NB4 (cell line): ENCODE results near the gene STRIP1.

ENCODE experiments used
- MAX ChIP-seq: IDR thresholded peaks from 2 replicates; pipeline ENCODE4 v1.6.1; 2011; ENCODE audit warnings: low read depth, low read length
- MYC ChIP-seq: IDR thresholded peaks from 2 replicates; pipeline ENCODE4 v1.6.1; 2011; ENCODE audit warnings: low read depth, low read length
- POLR2A ChIP-seq: IDR thresholded peaks from 2 replicates; pipeline ENCODE4 v1.6.1; 2011; ENCODE audit warnings: mild to moderate bottlenecking; ENCODE audit not compliant: insufficient read length; ENCODE audit errors: extremely low read depth
- TF ChIP-seq, protein P1 (sequence below): IDR thresholded peaks from one replicate; pipeline ENCODE4 v1.5.1; 2012; ENCODE audit warnings: low read depth, low read length

DNA sequence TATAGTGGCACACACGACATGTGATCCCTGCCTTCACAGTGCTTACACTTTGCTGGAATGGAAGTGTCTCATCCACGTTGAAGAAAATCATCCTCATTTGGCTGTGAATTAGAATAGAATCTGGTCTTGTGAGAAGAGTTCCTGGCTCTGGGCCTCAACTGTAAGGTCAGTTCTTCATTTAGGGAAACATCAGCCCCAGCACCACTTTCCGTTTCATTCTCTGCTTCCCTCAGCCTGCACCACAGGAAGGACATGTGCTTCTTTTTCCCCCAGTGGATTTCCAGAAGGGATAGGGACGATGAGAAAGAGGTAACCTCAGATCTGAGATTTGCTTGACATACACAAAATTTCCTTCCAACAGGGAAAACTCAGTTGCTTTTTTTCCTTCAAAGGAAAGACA is 39.7 kb downstream of the STRIP1 start:
- TF ChIP-seq, protein P1, sequence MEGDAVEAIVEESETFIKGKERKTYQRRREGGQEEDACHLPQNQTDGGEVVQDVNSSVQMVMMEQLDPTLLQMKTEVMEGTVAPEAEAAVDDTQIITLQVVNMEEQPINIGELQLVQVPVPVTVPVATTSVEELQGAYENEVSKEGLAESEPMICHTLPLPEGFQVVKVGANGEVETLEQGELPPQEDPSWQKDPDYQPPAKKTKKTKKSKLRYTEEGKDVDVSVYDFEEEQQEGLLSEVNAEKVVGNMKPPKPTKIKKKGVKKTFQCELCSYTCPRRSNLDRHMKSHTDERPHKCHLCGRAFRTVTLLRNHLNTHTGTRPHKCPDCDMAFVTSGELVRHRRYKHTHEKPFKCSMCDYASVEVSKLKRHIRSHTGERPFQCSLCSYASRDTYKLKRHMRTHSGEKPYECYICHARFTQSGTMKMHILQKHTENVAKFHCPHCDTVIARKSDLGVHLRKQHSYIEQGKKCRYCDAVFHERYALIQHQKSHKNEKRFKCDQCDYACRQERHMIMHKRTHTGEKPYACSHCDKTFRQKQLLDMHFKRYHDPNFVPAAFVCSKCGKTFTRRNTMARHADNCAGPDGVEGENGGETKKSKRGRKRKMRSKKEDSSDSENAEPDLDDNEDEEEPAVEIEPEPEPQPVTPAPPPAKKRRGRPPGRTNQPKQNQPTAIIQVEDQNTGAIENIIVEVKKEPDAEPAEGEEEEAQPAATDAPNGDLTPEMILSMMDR, result no peak
- TF ChIP-seq POLR2A (no peak), MAX (no peak), MYC (no peak)
